HepG2 (cell line): ENCODE measurements around the gene CACNA1H. TPM values are rescaled to one million over a fixed set of nuclear protein-coding genes. Genes with fewer than 3 reads are reported as not detected.

ENCODE experiments used
- ATAC-seq: fragments of 200-7000 bp; cut with Tn5 transposase; 3 replicates; pipeline ENCODE4 v1.9.1; 2020; ENCODE audit warnings: mild to moderate bottlenecking, moderate library complexity
- BruUV-seq: library from RNA; stranded (reverse); fragments of 400-500 nt; replicated peaks from 2 replicates; lab custom pipeline; 2021; lab: Mats Ljungman, UMichigan
- CTCF ChIA-PET: fragments of 300-600 bp; formaldehyde crosslinking; extraction: SDS; loops from one replicate; lab custom pipeline; 2021; ENCODE audit warnings: low total read pairs, inconsistent platforms, low intra/inter-chr PET ratio; lab: Yijun Ruan, JAX
- POLR2A ChIA-PET: fragments of 350-600 bp; sonication (Branson Sonifier 250); formaldehyde crosslinking; loops from one replicate; lab custom pipeline; 2020; ENCODE audit warnings: antibody characterized with exemption, inconsistent platforms; lab: Yijun Ruan, JAX
- DNase-seq: peaks from one replicate; pipeline ENCODE4 v3.0.0-alpha.2; 2015; ENCODE audit warnings: low spot score
- FAIRE-seq: peaks from 3 replicates; lab custom pipeline; 2011; peaks lifted over from hg19 to GRCh38; lab: Jason Lieb, UNC
- H2AFZ ChIP-seq: one replicate; pipeline ENCODE4 v1.6.1; 2011; ENCODE audit warnings: low read length, inconsistent platforms
- H3K27ac ChIP-seq: fragments of 300-600 bp; 3 replicates; pipeline ENCODE4 v1.8.0; 2011; ENCODE audit warnings: mixed run types, mild to moderate bottlenecking, mixed read lengths, low read length, inconsistent platforms; ENCODE audit not compliant: insufficient read depth; ENCODE audit errors: extremely low read length
- H3K27me3 ChIP-seq, 2 experiments: fragments of 200-600 bp in 1 of 2; 2 replicates in 1 of 2; 3 replicates in 1 of 2; pipeline versions ENCODE4 v1.6.0 to v1.8.0; 2011; ENCODE audit warnings: low read length in 2 of 2, mild to moderate bottlenecking in 2 of 2, moderate library complexity in 2 of 2, inconsistent platforms in 1 of 2; ENCODE audit not compliant: insufficient read depth in 2 of 2, control insufficient read depth in 1 of 2
- H3K36me3 ChIP-seq, 2 experiments: fragments of 200-600 bp in 1 of 2; replicated peaks in 1 of 2; 2 replicates in 1 of 2; 3 replicates in 1 of 2; pipeline versions ENCODE4 v1.5.1 to v1.8.0; 2011; ENCODE audit warnings: low read length in 2 of 2, inconsistent platforms in 1 of 2; ENCODE audit not compliant: insufficient read depth in 2 of 2, control insufficient read depth in 1 of 2
- H3K4me1 ChIP-seq: 2 replicates; pipeline ENCODE4 v1.5.1; 2012; ENCODE audit warnings: low read length, inconsistent platforms; ENCODE audit not compliant: insufficient read depth
- H3K4me2 ChIP-seq: 2 replicates; pipeline ENCODE4 v1.6.0; 2011; ENCODE audit warnings: low read depth, low read length, inconsistent platforms
- H3K4me3 ChIP-seq, 3 experiments: fragments of 200-600 bp in 1 of 3; sonication (generic), shearing (Covaris generic) in 1 of 3; replicated peaks in 1 of 3; 2 replicates each; pipeline ENCODE4 v1.5.1; 2011 to 2016; ENCODE audit warnings: low read length in 3 of 3, inconsistent platforms in 2 of 3, low read depth in 2 of 3, mild to moderate bottlenecking in 2 of 3, control low read depth in 1 of 3, mixed read lengths in 1 of 3; ENCODE audit not compliant: insufficient read depth in 1 of 3
- H3K79me2 ChIP-seq: one replicate; pipeline ENCODE4 v1.6.1; 2011; ENCODE audit warnings: low read length, inconsistent platforms; ENCODE audit not compliant: insufficient read depth
- H3K9ac ChIP-seq: 2 replicates; pipeline ENCODE4 v1.6.0; 2011; ENCODE audit warnings: mild to moderate bottlenecking, low read depth, low read length, inconsistent platforms; ENCODE audit not compliant: insufficient read depth
- H3K9me3 ChIP-seq: 2 replicates; pipeline ENCODE4 v1.5.1; 2012; ENCODE audit warnings: mild to moderate bottlenecking, low read length
- H4K20me1 ChIP-seq: 2 replicates; pipeline ENCODE4 v1.6.0; 2011; ENCODE audit warnings: inconsistent platforms, mild to moderate bottlenecking, low read length, moderate library complexity; ENCODE audit not compliant: insufficient read depth
- IKZF1 ChIP-seq: fragments of 450-650 bp; IDR thresholded peaks from 2 replicates; pipeline ENCODE4 v1.7.1; 2016
- KMT2B ChIP-seq: IDR thresholded peaks from 2 replicates; pipeline ENCODE4 v1.6.1; 2016; ENCODE audit warnings: missing genetic modification reagents, missing compliant biosample characterization
- ZNF546 ChIP-seq: sonication (generic); formaldehyde crosslinking; conservative IDR thresholded peaks from 2 replicates; pipeline ENCODE4 v1.8.1; 2023; ENCODE audit warnings: mild to moderate bottlenecking, missing genetic modification reagents
- ZNF564 ChIP-seq: sonication (generic); formaldehyde crosslinking; IDR thresholded peaks from 2 replicates; pipeline ENCODE4 v1.8.1; 2023; ENCODE audit warnings: mild to moderate bottlenecking, missing genetic modification reagents
- WGBS: methylation state at CpG from one replicate; pipeline ENCODE4 v1.1.6; 2017; ENCODE audit warnings: low lambda C conversion rate; 5-methylcytosine and 5-hydroxymethylcytosine counted together
- in situ Hi-C: cut with HindIII; loops from 2 replicates; pipeline ENCODE4 v1.10.0; 2017; ENCODE audit warnings: low pct_unique_long_range_greater_than_20kb; ENCODE audit not compliant: extremely low pct_ligation_motif_present
- intact Hi-C: fragments of 100-400 bp; cut with micrococcal nuclease; formaldehyde crosslinking; loops from one replicate; pipeline ENCODE4 v1.10.0; 2022; ENCODE audit not compliant: unreplicated experiment
- polyA plus RNA-seq, 8 experiments: library from polyadenylated mRNA; depleted of rRNA in 3 of 8; stranded (reverse) in 7 of 8; unstranded in 1 of 8; fragments of >200 nt; fragmentation: Illumina TruSeq in 4 of 8; extraction: Trizol in 4 of 8; gene quantifications; 2 replicates each; pipeline versions ENCODE4 v1.2.1 to v1.2.3, GENCODE V29; 2011 to 2016; ENCODE audit warnings: low read depth in 4 of 8, missing spikeins in 1 of 8, mixed read lengths in 1 of 8; ENCODE audit not compliant: insufficient read depth in 1 of 8
- total RNA-seq, 5 experiments: library from RNA; depleted of rRNA; stranded (reverse); fragments of >200 nt; fragmentation: Illumina TruSeq; extraction: Trizol; gene quantifications; 2 replicates each; pipeline ENCODE4 v1.2.3, GENCODE V29; 2016; ENCODE audit warnings: low read depth in 1 of 5
- TF ChIP-seq, protein P1 (sequence below): sonication (generic); formaldehyde crosslinking; conservative IDR thresholded peaks from 2 replicates; pipeline ENCODE4 v1.8.0; 2022; ENCODE audit warnings: mild to moderate bottlenecking, moderate library complexity, missing genetic modification reagents
- TF ChIP-seq, protein P2 (sequence below), 2 experiments: sonication (generic) in 1 of 2; formaldehyde crosslinking in 1 of 2; IDR thresholded peaks; 2 replicates each; pipeline versions ENCODE4 v1.6.1 to v1.9.0; 2014 to 2022; ENCODE audit warnings: antibody characterized with exemption in 1 of 2, borderline replicate concordance in 1 of 2, inconsistent platforms in 1 of 2, low read depth in 1 of 2, missing genetic modification reagents in 1 of 2

CACNA1H gene
- total and polyA plus RNA-seq, 2 of the 13 experiments (the other 11 are each of a cell fraction or from before 2014, with no cell fraction given): 0.40 to 1.8 TPM

DNA sequence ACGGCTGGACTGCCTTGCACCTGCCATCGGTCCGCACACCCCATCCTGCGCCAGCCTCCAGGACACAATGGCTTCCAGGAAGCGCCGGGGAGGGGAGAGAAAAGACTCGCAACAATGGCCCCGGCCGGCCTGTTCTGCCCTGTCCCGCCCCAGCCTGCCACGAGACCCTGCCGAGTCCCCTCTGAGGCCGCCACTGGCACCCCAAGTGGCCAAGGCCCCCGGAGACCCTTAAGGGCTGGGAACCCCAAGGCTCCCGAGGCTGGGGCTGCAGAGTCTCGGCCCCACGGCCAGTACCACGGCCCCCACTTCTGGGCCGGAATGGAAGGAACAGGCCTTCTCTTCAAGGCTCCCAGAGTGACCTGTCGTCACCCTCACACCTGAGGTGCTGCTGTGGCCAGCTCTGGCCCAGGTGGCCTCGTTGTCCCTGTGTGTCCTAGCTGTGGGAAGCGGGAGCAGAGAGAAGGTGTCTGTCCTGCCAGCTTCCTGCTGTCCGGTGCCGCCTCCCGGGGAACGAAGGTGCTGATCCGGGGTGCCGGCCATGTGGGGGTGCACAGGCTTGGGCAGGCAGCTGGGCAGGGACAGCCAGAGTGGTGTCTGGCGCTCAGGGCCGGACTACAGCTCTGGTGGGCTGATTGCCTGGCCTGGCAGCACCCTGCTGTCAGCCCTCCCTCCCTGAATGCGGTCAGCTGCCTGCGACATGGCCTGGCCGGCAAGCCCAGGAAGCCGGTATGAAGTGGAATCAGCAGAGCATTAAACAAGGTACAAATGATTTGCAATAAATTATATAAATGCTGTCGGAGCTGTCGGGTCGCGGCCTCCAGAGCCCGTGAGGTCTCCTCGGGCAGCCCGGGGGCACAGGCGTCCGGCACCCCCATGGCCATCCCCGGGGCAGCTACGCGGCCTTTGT lies 8.2 kb upstream of the CACNA1H start:
- DNase-seq: no peak
- peak; percentile 17 for ATAC-seq
- no peak for TF ChIP-seq ZNF564 (CRISPR knock-in tag)
- no peak for TF ChIP-seq IKZF1
- TF ChIP-seq, protein P1, sequence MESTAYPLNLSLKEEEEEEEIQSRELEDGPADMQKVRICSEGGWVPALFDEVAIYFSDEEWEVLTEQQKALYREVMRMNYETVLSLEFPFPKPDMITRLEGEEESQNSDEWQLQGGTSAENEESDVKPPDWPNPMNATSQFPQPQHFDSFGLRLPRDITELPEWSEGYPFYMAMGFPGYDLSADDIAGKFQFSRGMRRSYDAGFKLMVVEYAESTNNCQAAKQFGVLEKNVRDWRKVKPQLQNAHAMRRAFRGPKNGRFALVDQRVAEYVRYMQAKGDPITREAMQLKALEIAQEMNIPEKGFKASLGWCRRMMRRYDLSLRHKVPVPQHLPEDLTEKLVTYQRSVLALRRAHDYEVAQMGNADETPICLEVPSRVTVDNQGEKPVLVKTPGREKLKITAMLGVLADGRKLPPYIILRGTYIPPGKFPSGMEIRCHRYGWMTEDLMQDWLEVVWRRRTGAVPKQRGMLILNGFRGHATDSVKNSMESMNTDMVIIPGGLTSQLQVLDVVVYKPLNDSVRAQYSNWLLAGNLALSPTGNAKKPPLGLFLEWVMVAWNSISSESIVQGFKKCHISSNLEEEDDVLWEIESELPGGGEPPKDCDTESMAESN (CRISPR knock-in tag): no peak
- TF ChIP-seq, protein P2, sequence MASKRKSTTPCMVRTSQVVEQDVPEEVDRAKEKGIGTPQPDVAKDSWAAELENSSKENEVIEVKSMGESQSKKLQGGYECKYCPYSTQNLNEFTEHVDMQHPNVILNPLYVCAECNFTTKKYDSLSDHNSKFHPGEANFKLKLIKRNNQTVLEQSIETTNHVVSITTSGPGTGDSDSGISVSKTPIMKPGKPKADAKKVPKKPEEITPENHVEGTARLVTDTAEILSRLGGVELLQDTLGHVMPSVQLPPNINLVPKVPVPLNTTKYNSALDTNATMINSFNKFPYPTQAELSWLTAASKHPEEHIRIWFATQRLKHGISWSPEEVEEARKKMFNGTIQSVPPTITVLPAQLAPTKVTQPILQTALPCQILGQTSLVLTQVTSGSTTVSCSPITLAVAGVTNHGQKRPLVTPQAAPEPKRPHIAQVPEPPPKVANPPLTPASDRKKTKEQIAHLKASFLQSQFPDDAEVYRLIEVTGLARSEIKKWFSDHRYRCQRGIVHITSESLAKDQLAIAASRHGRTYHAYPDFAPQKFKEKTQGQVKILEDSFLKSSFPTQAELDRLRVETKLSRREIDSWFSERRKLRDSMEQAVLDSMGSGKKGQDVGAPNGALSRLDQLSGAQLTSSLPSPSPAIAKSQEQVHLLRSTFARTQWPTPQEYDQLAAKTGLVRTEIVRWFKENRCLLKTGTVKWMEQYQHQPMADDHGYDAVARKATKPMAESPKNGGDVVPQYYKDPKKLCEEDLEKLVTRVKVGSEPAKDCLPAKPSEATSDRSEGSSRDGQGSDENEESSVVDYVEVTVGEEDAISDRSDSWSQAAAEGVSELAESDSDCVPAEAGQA (IDR thresholded peaks at IDR 0.05; ENCODE audit: low read depth): no peak
- TF ChIP-seq, protein P2 (CRISPR knock-in tag; IDR thresholded peaks at IDR 0.05; ENCODE audit: borderline replicate concordance): no peak
- TF ChIP-seq KMT2B (CRISPR knock-in tag): no peak
- TF ChIP-seq ZNF546 (CRISPR knock-in tag): no peak
- CTCF ChIA-PET: no interaction called here
- Histone ChIP-seq H4K20me1 (peaks cover 7% of the 10 kb centered on the region; the same call in 1 of the 2 replicates), H3K79me2 (no peaks in the 10 kb centered on the region), H2AFZ (no peak overlapping the region), H3K4me3 (no peak overlapping the region), H3K27ac (no peak overlapping the region), H3K9me3 (no peaks in the 10 kb centered on the region), H3K9ac (no peak overlapping the region), H3K36me3 (no peaks in the 10 kb centered on the region), H3K4me1 (no peaks in the 10 kb centered on the region), H3K4me2 (no peak overlapping the region), H3K27me3 (peaks cover 23 to 81% of the 10 kb centered on the region in 2 experiments)
- no TSS peak for BruUV-seq
- in situ Hi-C loops (no loop called here), intact Hi-C loops (no loop called here)
- POLR2A ChIA-PET: no interaction called here
- 41% methylated on average over 13 of the region's 46 CpGs for WGBS
- FAIRE-seq: no peak
